ENCODE results near the gene SLC39A12. TPM values are rescaled to one million over a fixed set of nuclear protein-coding genes. Genes with fewer than 3 reads are reported as not detected.

The SLC39A12 gene
- total RNA-seq, 6 donors from 2014 or later = 0.17 to 2.1 (median 1.1) TPM; not detected in 2

DNA sequence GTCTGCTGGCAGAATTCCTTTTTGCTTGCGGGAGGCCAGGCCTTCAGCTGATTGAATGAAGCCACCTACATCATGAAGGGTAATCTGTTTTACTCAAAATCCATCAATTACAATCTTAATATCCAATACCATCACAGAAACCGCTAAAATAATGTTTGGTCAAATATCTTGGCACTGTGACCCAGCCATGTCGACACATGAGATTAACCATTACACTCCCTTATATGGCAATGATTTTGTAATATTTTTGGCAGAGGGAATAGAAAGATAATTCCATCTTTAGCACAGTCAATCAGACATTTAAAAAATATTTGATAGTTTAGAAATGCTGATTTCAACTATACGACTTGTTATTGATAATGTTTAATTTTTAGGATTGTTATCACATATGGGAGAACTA, 36.5 kb upstream of the SLC39A12 start:
- Histone ChIP-seq H3K4me1 (no peaks in the 10 kb centered on the region), H3K4me3 (no peak overlapping the region), H3K27ac (no peak overlapping the region), H3K27me3 (no peaks in the 10 kb centered on the region), H3K9me3 (no peaks in the 10 kb centered on the region), H3K36me3 (no peaks in the 10 kb centered on the region)
- TF ChIP-seq POLR2AphosphoS5 (IDR thresholded peaks at IDR 0.05) (no peak), EP300 (IDR thresholded peaks at IDR 0.05) (no peak), POLR2A (IDR thresholded peaks at IDR 0.05) (no peak)
- TF ChIP-seq, protein P1, sequence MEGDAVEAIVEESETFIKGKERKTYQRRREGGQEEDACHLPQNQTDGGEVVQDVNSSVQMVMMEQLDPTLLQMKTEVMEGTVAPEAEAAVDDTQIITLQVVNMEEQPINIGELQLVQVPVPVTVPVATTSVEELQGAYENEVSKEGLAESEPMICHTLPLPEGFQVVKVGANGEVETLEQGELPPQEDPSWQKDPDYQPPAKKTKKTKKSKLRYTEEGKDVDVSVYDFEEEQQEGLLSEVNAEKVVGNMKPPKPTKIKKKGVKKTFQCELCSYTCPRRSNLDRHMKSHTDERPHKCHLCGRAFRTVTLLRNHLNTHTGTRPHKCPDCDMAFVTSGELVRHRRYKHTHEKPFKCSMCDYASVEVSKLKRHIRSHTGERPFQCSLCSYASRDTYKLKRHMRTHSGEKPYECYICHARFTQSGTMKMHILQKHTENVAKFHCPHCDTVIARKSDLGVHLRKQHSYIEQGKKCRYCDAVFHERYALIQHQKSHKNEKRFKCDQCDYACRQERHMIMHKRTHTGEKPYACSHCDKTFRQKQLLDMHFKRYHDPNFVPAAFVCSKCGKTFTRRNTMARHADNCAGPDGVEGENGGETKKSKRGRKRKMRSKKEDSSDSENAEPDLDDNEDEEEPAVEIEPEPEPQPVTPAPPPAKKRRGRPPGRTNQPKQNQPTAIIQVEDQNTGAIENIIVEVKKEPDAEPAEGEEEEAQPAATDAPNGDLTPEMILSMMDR (IDR thresholded peaks at IDR 0.05) = no peak
- 74 to 81% methylated on average over 4 of the region's 4 CpGs for WGBS, 2 donors
- DNase-seq (no peak), ATAC-seq (ENCODE audit: low FRiP score in 2 of 2) (peak in 1 of 2 donors; percentile 11)

- ATAC-seq (ENCODE audit: low FRiP score in 2 of 2) (no peak), DNase-seq (no peak)
- Histone ChIP-seq H3K9me3 (no peaks in the 10 kb centered on the region), H3K36me3 (no peaks in the 10 kb centered on the region), H3K27me3 (no peaks in the 10 kb centered on the region), H3K4me3 (no peak overlapping the region), H3K4me1 (no peaks in the 10 kb centered on the region), H3K27ac (no peak overlapping the region)
- WGBS, 2 donors = 80 to 81% methylated on average over 12 of the region's 12 CpGs
- TF ChIP-seq, protein P1 (IDR thresholded peaks at IDR 0.05) = no peak
- TF ChIP-seq EP300 (IDR thresholded peaks at IDR 0.05) = no peak
Observed at GRCh38 chr10:17918187-17918903, 33.4 kb upstream of the SLC39A12 start.

DNA sequence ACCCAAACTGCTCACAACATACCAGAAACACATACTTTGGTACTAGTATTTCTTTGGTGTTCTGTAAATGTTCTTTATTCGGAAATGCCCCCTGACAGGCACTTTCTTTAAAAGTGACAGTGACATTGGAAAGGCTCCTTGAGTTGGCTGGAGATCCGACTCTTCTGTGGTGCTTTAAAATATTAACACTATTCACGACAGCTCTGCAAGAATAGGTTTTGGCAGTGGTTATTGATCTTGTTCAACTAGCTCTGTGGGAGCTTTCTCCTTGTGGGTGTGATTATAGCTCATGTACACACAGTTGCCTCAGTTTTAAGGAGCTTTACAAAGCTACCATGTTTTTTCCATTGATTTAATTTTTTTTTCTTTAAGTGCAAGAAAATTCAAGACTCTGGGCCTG, 30.3 kb upstream of the SLC39A12 start:
- no peaks in the 10 kb centered on the region for H3K27me3 ChIP-seq
- no peak for ATAC-seq (ENCODE audit: low FRiP score in 2 of 2)
- H3K27ac ChIP-seq = no peak overlapping the region
- H3K4me1 ChIP-seq = no peaks in the 10 kb centered on the region
- H3K36me3 ChIP-seq = no peaks in the 10 kb centered on the region
- no peaks in the 10 kb centered on the region for H3K9me3 ChIP-seq
- DNase-seq = no peak
- WGBS, 2 donors = 79 to 85% methylated on average over 3 of the region's 3 CpGs
- no peak overlapping the region for H3K4me3 ChIP-seq
- TF ChIP-seq POLR2A (IDR thresholded peaks at IDR 0.05) = no peak
- TF ChIP-seq, protein P1 (IDR thresholded peaks at IDR 0.05) = no peak
- TF ChIP-seq EP300 (IDR thresholded peaks at IDR 0.05) = no peak
- TF ChIP-seq POLR2AphosphoS5 (IDR thresholded peaks at IDR 0.05) = no peak

- DNase-seq (no peak), ATAC-seq (ENCODE audit: low FRiP score in 2 of 2) (peak; percentile 13 to 35)
- Histone ChIP-seq H3K27ac (no peak overlapping the region), H3K9me3 (no peaks in the 10 kb centered on the region), H3K36me3 (no peaks in the 10 kb centered on the region), H3K4me3 (no peak overlapping the region), H3K27me3 (no peaks in the 10 kb centered on the region), H3K4me1 (no peaks in the 10 kb centered on the region)
- TF ChIP-seq, protein P1 (IDR thresholded peaks at IDR 0.05) = no peak
- TF ChIP-seq POLR2A (IDR thresholded peaks at IDR 0.05) (no peak), POLR2AphosphoS5 (IDR thresholded peaks at IDR 0.05) (no peak), EP300 (IDR thresholded peaks at IDR 0.05) (no peak)
- 70 to 83% methylated on average over 3 to 4 of the region's 4 CpGs for WGBS, 2 donors
Observed at GRCh38 chr10:17923728-17924127, 28.0 kb upstream of the SLC39A12 start.

All from upper lobe of left lung (tissue), 6 donors.